Stimulated activated CD4-positive, alpha-beta T cell treated with anti-CD3 and anti-CD28 coated beads, Interleukin-12 subunit alpha, Interleukin-12 subunit beta, amount 100 ng/mL, for 4 hours (primary cell): ENCODE measurements around the gene LSAMP.
"Not testable (repeated sequence)": the region's sequence is repeated elsewhere in the genome, so short reads cannot be mapped to it uniquely, and the experiment has no call there.

Experiments used
- DNase-seq: peaks from one replicate; pipeline ENCODE4 v3.0.0-alpha.2; 2020

Gene LSAMP

DNA sequence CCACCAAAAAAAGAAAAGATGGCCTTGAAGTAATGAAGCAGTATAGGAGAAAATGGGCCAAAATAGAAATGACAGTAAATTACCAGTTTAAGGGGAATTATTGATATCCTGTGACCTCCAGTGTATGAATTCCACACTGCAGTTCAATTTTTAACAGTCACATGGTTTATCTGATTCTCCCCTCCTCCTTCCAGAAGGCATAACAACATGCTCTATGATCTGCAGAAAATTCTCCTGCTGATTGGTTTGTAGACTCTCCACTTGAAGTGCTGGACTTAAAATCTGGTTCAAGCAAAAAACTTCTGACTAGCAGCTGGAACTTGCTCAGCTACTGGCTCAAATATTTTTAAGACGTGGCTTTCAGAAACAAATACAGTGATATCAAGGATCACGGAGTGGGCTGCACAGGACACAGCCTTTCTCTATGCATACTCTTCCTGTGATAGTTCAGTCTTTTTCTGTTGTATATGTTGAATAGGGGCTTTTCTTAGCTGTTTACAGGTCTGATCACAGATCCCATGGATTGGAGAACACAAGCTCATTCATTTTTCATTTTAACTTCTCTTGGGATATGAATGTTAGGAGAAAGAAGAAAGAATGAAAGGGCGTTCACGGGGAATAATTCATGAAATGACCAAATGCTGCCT is 211.5 kb downstream of the LSAMP start:
- DNase-seq = no peak

DNA sequence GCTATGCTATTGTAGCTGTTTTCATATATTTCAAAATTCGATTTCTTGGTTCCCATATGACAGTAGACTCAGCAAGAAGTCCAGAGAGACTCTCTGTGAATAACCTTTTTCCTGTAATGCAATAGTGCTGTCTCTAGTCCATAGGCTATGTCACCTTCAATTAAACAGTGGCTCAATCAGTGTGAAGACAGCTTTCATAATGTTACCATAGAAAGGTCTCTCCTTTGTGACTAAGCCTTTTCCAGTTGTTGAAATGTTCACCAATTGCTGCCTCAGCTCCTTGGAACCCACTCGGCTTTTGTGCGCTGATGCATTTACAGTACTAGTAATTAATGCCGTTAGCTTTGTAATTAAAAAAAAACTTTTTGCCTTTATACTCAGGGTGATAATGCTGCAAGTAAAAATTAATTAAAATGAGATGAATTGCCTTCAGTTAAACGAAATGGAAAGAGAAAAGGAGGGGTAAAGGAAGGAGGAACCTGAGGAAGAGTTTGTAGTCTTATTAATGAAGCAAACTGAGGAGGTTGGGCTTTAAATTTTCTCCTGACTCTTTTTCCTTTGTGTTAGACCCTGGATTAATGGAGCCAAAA is 214.8 kb downstream of the LSAMP start:
- no peak for DNase-seq

DNA sequence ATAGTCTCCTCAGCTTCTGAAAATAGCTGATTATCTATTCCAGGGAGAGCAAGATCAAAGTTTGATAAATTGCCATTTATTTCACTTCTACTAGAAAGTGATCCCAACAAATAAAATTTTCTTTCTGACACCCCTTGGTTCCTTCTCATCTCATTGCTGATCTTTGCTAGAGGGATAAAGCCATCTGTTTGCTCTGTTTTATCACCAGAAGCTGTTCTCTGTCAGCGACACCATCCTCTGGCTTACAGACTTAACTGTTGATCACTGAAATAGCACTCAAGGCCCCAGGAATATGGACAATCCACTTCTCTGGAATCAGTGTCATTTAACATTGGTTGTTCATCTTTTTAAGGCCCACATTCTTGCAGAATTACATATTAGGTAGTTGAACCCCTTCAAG is 219.0 kb downstream of the LSAMP start:
- no peak for DNase-seq

DNA sequence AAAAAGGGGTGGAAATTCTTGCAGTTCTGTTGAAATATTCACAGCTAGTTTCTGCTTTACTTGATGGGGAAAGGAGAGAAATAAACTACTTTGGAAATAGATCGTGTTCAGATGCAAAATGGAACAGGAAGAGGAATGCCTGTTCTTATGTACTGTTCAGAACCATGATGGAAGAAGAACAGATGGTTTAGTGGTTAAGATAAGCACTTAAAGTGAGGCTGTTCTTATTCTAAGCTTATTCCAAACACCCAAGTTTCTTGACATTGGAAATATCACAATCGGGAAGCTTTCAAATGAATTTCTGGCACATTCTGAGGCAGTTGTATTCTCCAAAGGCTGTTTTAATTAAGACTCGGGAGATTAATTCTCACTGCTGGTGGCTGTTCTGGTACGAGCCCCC is 228.5 kb downstream of the LSAMP start:
- no peak for DNase-seq

DNA sequence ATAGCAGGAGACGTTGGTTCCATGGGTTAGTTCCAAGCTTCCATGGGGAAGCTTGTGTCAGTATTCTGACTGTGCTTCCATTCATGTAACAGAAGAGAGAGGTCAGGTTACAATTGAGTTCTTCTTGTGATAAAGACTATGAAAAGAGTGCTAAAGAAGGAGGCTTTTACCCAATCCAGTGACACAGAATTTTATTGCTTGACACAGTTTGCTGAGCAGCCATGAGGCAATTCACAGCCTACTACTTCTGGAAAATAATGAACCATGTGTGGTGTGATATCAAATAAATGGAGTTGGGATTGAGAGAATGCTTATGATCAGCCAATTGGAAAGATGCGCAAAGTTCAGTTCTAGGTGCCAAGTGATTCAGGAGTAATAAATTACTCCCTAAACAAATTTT is 233.4 kb downstream of the LSAMP start:
- no peak for DNase-seq

DNA sequence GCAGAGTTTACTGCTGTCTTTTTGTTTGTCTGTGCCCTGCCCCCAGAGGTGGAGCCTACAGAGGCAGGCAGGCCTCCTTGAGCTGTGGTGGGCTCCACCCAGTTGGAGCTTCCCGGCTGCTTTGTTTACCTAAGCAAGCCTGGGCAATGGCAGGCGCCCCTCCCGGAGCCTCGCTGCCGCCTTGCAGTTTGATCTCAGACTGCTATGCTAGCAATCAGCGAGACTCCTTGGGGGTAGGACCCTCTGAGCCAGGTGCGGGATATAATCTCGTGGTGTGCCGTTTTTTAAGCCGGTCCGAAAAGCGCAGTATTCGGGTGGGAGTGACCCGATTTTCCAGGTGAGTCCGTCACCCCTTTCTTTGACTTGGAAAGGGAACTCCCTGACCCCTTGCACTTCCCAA is 236.5 kb downstream of the LSAMP start:
- DNase-seq = not testable (repeated sequence)

DNA sequence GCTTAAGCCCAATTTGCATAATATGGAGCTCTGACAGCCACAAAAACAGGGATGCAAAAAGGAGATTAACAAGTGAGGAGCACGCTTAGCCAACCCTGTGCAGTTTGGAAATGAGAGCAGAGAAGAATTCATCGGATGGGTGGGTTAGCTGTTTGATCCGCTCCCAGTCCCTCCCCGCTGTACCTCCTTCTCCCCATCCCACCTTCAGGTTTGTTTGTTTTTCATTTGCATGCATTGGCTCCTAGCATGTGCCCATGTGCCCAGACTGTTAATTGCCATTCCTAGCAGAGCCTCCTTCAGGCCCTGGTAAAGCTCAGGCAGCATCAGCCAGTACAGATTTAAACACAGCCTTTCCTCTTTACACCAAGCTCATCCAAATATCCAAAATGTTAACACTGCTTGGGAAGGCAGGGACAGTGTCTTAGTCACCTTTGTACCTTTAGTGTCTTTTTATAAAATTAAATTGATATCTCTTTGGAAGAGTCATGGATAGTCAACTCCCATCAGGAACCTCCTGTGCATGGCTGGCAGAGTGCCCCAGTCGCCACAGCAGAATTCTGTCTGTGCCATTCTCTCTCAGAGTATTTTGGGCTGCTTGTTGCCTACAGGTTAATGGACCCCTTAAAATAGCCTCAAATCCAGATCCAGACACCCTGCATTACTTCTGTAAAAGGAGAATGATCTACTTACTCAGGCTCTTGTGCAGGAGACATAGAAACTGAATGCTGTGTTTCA is 244.2 kb downstream of the LSAMP start:
- no peak for DNase-seq

DNA sequence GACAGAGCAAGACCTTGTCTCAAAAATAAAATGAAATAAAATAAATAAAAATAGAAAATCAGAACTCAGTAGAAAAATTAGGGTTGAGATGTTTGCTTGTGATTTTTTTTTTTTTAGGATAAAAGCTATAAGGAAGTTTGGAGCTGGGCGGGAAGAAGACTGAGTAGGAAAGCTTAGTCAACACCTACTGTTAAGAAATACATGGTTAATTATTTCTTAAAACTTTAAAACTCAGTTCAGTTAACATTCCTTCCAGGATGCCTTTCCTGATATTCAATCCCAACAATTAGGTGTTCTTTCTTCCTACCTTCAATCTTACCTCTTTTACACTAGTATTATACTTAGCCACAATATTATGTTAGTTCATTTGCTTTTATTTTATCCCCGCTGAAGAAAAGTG is 246.2 kb downstream of the LSAMP start:
- no peak for DNase-seq

DNA sequence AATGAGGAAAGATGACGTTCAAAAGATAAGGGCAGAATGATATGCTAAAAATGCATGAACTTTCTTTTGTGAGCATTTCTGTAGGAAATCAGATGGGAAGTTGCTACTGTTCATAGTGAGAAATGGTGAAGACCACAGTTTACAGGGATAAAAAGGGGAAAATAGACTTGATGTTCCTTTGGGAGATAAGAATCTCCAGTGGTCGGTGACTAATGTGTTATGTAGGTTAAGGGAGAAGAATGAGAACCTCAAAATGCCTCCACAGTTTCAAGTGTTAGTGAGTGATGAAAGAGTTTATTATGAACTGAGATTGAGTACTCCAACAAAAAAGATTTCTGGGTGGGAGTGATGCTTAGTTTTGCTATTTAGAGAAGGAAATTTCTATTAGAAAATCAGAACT is 247.2 kb downstream of the LSAMP start:
- no peak for DNase-seq

DNA sequence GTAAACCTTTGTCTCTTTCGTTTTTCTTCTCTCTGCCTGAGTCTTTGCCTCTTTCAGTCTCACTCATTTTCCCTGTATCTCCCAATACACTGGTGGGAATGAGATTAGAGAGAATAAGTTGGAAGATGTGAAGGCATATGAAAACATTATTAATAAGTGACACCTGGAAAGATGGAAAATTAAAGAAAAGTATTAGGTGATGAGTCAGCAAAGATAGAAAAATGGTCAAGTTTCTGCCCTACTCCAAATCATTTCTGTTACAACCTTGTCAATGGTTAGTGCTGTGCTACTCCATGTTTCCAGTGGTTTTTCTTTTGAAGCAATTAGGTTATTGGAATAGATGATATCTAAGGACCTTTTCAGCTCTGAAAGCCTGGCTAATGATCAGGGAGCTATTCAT is 252.8 kb downstream of the LSAMP start:
- DNase-seq = no peak

DNA sequence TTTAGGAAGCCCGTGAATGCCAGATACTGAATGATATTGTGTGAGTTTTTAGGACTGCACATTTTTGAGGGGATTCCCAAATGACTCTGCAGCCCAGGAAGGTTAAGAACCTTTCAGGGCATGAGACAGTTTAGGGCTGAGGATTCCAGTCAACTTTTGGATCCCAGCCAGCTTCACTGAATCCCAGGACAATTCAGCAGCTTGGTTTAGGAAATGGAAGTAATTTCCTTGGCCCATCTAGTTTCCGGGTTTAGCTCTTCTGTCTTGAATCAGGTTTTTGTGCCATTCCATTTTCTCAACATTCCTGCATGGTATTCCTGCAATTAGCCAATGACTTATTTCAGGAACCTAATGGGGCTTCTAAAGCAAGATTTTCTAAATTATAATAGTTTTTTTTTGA is 253.9 kb downstream of the LSAMP start:
- DNase-seq = no peak

DNA sequence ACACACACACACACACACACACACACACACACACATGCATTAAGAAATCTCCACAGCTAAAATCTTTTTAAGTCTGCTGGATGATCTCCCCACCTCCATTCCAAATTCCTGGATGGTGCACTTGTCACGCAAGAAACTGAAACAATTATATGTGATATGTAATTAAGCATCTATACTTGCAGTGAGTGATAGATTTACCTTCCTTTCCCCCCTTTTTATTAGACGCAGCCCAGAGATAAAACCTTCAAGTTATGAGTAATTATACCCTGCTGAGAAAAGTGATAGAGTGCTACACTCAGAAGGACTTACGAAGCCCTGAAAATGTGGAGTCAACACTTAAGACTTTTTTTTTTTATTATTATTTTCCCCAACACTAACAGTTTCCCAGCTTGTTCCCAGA is 255.2 kb downstream of the LSAMP start:
- DNase-seq = no peak

DNA sequence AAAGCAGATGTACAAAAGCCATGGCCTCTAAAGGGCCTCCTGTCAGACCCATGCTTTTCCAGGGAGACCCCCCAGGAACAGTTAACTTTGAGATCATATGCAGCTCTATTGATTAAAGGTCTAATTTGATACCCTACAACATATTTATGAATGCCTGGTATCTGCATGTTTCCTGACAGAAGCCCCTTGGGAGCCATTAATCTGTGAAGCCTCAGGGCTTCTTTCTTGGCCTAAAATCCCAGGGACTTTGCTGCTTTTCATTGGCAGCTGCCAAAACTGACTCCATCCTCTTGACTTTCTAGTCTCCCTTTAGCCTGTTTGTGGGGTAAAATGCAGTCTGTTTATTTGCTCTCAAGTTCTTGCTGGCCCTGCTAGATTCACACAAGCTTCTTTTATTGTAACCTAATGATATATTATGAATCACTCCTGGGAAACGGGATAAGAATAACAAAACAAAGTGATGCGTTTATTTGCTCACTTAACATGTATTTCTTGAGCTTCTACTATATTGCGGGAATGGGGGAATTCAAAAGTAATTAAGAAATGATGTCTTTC is 257.0 kb downstream of the LSAMP start:
- DNase-seq = no peak

DNA sequence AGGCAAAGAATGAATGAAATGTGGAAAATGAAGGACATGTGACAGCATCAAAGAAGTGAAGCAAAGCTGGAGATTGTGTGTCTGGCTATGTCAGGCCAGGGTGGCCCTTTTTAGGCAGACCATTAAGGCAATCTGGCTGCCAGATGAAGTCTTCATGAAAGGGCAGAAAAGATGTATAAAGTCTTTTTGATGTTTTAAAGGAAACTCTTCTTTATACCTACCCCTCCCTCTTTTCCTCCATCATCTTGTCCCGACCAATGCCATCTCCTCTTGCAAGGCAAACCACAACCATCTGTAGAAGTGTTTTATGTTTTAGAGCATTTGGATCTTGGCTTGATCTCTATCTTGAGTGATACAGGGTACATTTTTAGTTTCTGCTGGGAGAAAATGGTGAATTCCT is 259.2 kb downstream of the LSAMP start:
- no peak for DNase-seq

DNA sequence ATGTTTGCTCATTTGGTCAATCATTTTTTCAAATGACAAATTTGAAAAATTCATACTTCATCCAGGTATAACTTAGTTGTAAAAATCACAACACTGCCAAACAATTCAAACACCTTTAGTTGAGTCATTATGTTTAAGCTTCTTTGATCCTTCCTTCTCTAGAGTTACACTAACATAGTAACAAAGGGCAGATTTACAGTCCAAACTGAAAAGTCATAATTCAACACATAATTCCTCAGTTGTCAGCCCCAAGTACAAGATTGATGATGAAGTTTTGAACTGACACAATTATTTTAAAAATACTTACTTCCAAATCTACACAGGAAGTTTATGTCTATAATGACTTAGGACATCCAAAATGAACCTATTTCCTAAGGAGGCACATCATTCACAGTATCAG is 264.1 kb downstream of the LSAMP start:
- no peak for DNase-seq

DNA sequence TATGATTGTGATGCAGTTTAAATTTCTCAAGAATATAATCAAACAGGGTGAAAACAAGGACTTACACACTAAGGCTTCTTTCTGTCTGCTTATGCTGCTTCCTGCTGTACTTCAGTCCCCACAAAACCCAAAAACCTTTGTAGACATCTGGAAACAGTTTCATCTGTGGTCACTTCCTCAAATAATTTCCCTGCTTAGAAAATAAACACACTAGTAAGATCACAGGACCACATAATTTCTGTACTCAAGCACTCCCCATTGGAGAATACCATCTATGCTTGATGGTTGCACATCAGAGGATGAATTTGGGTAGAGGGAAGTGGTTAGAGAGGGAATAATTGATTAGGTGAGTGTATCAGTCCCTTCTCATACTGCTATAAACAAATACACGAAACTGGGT is 266.2 kb downstream of the LSAMP start:
- no peak for DNase-seq

DNA sequence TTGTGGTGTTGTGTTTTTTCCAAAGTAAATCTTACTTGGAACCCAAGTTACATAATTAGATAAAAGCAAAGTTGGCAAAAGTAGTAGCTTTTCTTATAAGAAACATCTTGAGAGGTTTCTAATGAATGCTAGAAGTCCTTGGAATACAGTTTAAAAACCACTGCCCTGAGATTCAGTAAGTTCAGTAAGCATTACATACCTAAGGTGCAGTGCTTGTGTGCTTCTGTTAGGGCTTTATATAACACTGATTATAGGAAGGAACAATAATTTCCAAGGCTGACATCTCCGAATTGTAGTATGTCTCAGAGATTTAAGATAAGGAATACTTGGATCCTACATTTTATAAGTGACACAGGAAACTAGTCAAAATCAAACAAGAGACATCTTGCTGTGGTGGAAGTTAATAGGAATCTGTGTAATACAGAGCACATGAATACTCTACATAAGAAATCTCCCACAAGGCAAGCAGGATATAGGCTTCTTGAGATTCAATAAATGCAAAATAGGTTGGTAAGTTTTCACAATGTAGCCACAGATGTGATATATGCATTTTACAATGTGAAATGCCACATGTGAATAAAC is 268.2 kb downstream of the LSAMP start:
- DNase-seq = no peak

DNA sequence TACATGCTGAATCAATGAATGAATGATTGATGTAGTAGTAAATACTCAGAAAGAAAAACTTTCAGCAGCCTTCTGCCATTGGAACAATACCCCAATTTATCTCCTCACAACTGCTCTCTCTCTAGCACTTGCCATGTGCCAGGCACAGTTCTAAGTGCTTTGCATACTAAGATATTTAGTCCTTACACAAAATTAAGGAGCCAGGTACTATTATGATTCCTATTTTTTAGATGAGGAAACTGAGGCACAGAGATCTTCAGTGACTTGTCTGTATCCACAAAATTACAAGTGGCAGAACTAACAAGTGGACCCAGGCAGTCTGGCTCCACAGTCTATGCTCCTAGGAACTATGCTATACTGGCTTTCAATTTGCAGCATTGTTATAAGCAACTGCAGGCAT is 279.2 kb downstream of the LSAMP start:
- DNase-seq = no peak

DNA sequence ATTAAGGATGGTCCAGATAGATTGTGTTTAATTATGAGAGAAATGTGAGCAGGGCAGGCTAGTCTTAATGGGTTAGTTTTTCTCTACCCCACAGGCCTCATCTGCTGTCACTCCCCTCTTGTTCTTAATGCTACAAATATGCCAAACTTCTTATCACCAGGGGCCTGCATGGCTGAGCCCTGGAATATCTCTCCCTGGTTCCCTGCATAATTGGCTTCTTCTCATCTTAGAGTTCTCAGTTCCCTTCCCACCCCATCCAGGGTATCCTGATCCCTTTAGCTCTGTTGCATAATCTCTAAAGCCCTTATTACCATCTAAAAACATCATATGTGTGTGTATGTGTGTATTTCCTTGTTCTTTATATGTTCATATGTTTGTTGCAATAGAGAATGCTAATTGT is 279.6 kb downstream of the LSAMP start:
- DNase-seq = no peak

DNA sequence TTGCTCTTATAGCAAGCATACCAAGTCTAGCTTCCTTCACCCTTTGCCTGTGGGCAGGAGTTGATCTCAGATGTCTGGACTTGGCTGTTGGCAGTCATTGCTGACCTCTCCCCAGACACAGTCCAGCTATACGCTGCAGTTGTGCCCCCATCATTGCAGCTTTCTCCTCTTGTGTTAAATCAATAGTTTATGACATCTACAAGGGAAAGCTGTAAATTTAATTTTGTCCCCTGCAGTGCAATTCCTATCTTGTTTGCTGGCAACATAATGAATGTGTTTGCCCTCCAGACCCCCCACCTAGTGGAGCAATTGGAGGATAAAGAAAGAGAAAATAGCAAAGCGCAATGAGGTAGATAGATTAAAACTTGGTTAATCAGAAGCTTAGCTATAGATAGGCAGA is 280.2 kb downstream of the LSAMP start:
- no peak for DNase-seq

DNA sequence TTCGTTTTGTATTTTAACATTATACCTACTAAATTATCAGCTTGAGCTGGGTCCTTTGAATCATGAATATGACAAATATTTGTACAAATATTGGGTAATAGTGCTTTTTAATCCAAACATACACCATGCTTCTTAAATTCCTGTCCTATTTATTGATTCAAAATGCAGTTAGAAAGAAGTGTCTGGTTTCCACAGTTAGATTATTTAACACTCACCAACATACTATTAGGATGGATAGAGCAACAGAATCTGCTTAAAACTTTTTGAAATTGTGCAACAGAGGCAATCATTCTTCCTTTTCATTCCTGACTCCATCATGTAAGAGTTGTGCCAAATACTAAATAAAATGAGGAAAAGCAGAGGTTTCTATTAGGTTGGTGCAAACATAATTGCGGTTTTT is 281.2 kb downstream of the LSAMP start:
- no peak for DNase-seq

DNA sequence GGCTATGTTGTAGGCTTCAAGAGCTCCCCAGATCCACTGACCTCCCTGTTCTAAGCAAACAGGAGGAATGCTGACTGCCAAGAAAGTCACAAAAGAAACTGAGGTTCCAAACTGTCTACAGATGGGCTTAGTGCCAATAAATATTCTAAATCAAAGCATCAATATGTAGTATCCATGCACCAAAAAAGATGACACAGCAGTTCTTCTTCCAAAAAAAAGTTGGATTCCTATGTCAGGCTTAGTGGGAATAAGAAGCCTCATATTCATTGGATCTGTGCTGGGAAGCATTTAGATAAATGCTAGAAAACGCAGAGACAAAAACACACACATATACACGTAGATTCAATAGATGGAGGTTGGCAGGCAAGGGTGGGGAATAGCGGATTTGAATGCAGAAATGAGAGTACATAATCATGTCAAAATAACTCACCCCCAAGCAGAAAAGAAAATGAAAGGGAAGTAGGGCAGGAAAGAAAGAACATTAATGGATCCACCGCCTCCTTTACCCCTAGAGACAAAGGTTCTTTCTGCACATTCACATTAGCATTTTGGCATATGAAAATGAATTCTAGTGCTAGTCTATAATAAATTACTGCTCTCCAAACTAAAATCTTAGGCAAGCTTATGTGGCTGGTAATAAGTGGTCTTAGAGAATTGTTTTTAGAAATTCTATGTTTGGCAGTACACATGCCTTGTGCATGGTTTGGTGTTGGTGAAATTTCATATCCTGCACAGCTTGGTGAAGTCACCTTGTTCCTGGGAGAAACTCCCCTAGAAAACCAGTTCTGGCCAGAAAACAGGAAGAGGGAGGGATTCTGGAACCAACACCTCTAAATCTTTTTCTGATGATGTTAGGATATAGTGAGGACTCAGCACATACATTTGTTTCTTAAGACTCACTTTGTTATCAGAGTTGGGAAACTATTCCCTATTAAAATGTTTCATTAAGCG is 283.4 kb downstream of the LSAMP start:
- DNase-seq = no peak

DNA sequence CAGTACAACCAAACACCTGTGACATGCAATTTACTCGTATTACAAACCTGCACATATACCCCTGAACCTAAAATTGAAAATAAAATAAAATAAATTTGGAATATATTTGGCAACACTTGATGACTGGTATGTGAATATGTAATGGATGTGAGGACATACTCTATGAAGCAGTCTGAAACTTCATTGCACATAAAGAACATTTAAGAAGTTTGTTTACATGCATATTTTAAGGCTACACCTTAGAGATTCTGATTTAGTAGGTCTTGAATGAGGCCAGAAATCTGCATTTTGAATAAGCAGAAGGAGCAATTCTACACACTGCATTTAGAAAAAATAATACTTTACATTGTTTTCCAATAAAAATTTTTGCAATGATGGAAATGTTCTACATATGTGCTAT is 284.7 kb downstream of the LSAMP start:
- no peak for DNase-seq
